ENCODE data around the gene COX7B2.

COX7B2 gene

DNA sequence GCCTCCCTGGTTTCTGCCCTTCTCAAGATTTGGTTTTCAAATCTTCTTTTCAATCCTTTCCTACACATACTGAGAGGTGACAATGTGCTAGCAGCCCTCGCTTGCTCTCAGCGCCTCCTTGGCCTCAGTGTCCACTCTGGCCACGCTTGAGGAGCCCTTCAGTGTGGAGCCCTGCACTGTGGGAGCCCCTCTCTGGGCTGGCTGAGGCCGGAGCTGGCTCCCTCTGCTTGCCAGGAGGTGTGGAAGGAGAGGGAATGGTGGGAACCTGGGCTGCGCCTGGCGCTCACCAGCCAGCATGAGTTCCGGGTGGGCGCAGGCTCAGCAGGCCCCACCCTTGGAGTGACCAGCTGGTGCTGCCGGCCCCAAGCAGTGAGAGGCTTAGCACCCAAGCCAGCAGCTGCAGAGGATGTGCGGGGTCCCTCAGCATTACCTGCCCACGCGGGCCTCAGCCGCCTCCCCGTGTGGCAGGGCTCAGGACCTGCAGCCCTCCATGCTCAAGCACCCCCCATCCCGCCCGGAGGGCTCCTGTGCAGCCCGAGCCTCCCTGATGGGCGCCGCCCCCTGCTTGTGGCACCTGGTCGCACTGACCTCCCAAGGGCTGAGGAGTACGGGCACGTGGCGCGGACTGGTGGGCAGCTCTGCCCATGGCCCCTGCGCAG, 127.5 kb downstream of the COX7B2 start:
- no peaks in the 10 kb centered on the region for H3F3A ChIP-seq (ENCODE audit: insufficient read depth, low read length)
- H3K27me3 ChIP-seq (ENCODE audit: insufficient read depth, low read length), result no peaks in the 10 kb centered on the region
- no peak overlapping the region for H3K27ac ChIP-seq (ENCODE audit: low read depth, low read length, poor library complexity, severe bottlenecking)
- H3K9ac ChIP-seq (ENCODE audit: low read length), result no peak overlapping the region
- no peak overlapping the region for H3K4me2 ChIP-seq (ENCODE audit: low read length)
- H3K4me3 ChIP-seq (ENCODE audit: low read depth, low read length, poor library complexity, severe bottlenecking), result no peak overlapping the region
- no peaks in the 10 kb centered on the region for H3K4me1 ChIP-seq (ENCODE audit: insufficient read depth, low read length, severe bottlenecking)
- no peaks in the 10 kb centered on the region for H3K9me2 ChIP-seq (ENCODE audit: low read depth, low read length)
- no peaks in the 10 kb centered on the region for H3K36me3 ChIP-seq (ENCODE audit: insufficient read depth, low read length)
- TF ChIP-seq EZH2 (IDR thresholded peaks at IDR 0.05; ENCODE audit: borderline replicate concordance, low read length) (no peak), CTCF (IDR thresholded peaks at IDR 0.05; ENCODE audit: low read length) (no peak)
- no peaks in the 10 kb centered on the region for H3K79me2 ChIP-seq (ENCODE audit: insufficient read depth, low read length)
- H3K9me3 ChIP-seq (ENCODE audit: low read length), result no peaks in the 10 kb centered on the region
- no peaks in the 10 kb centered on the region for H4K20me1 ChIP-seq (ENCODE audit: insufficient read depth, low read length)
- H2AFZ ChIP-seq (ENCODE audit: low read length), result no peak overlapping the region

DNA sequence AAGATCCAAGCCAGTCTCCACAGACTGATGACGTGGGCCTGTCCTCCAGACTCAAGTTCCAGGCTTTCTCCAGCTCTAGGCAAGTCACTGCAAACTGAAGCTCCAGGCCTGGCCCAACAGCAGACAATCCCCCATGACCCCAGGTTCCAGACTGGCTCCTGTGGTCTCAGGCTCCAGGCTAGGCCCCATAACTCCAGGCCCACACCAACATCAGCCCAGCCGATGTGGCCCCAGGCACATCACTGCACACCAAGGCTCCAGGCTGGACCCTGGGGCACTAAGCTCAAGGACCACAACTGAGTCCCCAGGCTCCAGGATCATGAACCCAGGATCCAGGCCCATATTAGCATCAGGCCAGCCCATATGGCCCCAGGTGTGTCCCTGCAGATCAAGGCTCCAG, 143.6 kb downstream of the COX7B2 start:
- Histone ChIP-seq H3F3A (ENCODE audit: insufficient read depth, low read length) (no peaks in the 10 kb centered on the region), H3K36me3 (ENCODE audit: insufficient read depth, low read length) (no peaks in the 10 kb centered on the region), H3K9ac (ENCODE audit: low read length) (no peak overlapping the region), H2AFZ (ENCODE audit: low read length) (no peak overlapping the region), H3K4me2 (ENCODE audit: low read length) (no peak overlapping the region), H3K79me2 (ENCODE audit: insufficient read depth, low read length) (no peaks in the 10 kb centered on the region), H3K9me3 (ENCODE audit: low read length) (no peaks in the 10 kb centered on the region), H3K4me1 (ENCODE audit: insufficient read depth, low read length, severe bottlenecking) (no peaks in the 10 kb centered on the region), H4K20me1 (ENCODE audit: insufficient read depth, low read length) (no peaks in the 10 kb centered on the region), H3K9me2 (ENCODE audit: low read depth, low read length) (no peaks in the 10 kb centered on the region), H3K4me3 (ENCODE audit: low read depth, low read length, poor library complexity, severe bottlenecking) (no peak overlapping the region), H3K27ac (ENCODE audit: low read depth, low read length, poor library complexity, severe bottlenecking) (no peak overlapping the region), H3K27me3 (ENCODE audit: insufficient read depth, low read length) (no peaks in the 10 kb centered on the region)
- TF ChIP-seq CTCF (IDR thresholded peaks at IDR 0.05; ENCODE audit: low read length) (no peak), EZH2 (IDR thresholded peaks at IDR 0.05; ENCODE audit: borderline replicate concordance, low read length) (no peak)

GRCh38 chr4:46730075-46730474, 179.0 kb downstream of the COX7B2 start:
- H3K36me3 ChIP-seq (ENCODE audit: insufficient read depth, low read length), result no peaks in the 10 kb centered on the region
- no peaks in the 10 kb centered on the region for H3F3A ChIP-seq (ENCODE audit: insufficient read depth, low read length)
- H4K20me1 ChIP-seq (ENCODE audit: insufficient read depth, low read length), result no peaks in the 10 kb centered on the region
- H3K9me2 ChIP-seq (ENCODE audit: low read depth, low read length), result no peaks in the 10 kb centered on the region
- H3K4me3 ChIP-seq (ENCODE audit: low read depth, low read length, poor library complexity, severe bottlenecking), result no peak overlapping the region
- no peak overlapping the region for H3K4me2 ChIP-seq (ENCODE audit: low read length)
- no peaks in the 10 kb centered on the region for H3K9me3 ChIP-seq (ENCODE audit: low read length)
- H3K27ac ChIP-seq (ENCODE audit: low read depth, low read length, poor library complexity, severe bottlenecking), result no peak overlapping the region
- H2AFZ ChIP-seq (ENCODE audit: low read length), result no peak overlapping the region
- no peak for TF ChIP-seq EZH2 (IDR thresholded peaks at IDR 0.05; ENCODE audit: borderline replicate concordance, low read length)
- TF ChIP-seq CTCF (IDR thresholded peaks at IDR 0.05; ENCODE audit: low read length), result no peak
- H3K9ac ChIP-seq (ENCODE audit: low read length), result no peak overlapping the region
- no peaks in the 10 kb centered on the region for H3K79me2 ChIP-seq (ENCODE audit: insufficient read depth, low read length)
- no peaks in the 10 kb centered on the region for H3K4me1 ChIP-seq (ENCODE audit: insufficient read depth, low read length, severe bottlenecking)
- no peaks in the 10 kb centered on the region for H3K27me3 ChIP-seq (ENCODE audit: insufficient read depth, low read length)
